AG10803 (cell line): ENCODE results near the gene GRM4.

Source experiments
- DNase-seq: peaks from one replicate; pipeline ENCODE4 v3.0.0; 2010; ENCODE audit warnings: low read depth
- H3K4me3 ChIP-seq: 2 replicates; pipeline ENCODE4 v1.5.1; 2011; ENCODE audit warnings: mild to moderate bottlenecking, low read length, control low read depth
- TF ChIP-seq, protein P1 (sequence below): conservative IDR thresholded peaks from 2 replicates; pipeline ENCODE4 v1.5.1; 2011; ENCODE audit warnings: mild to moderate bottlenecking, low read length, control low read depth, inconsistent platforms

The GRM4 gene

DNA sequence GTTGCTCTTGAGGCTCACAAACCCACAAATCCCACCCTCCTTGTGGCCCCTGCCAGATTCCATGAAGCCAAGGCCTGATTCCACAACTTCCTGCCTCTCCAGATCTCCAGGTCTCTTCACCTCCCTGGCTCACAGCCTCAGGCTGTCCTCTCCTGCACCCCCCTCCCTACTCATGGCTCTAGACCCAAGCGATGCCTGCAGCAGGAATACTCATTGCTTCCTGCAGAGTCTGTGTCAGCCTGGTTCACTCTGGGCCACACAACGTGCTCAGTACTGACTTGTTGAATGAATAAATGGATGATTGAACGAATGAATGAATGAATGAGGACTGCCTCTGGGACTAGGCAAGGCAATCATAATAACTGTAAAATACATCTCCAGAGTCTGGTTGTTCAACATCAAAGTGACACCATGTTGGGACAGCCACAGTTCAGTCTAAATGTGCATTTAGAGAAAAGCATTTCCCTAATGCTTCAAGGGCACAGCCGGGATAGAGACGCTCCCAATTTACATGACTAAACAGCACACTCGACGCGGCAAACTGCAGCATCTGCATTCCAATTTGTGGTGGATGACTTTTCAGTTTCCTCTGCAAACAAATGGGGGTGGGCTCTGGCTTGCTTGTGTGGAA, 139.9 kb downstream of the GRM4 start:
- no peak overlapping the region for H3K4me3 ChIP-seq
- TF ChIP-seq, protein P1, sequence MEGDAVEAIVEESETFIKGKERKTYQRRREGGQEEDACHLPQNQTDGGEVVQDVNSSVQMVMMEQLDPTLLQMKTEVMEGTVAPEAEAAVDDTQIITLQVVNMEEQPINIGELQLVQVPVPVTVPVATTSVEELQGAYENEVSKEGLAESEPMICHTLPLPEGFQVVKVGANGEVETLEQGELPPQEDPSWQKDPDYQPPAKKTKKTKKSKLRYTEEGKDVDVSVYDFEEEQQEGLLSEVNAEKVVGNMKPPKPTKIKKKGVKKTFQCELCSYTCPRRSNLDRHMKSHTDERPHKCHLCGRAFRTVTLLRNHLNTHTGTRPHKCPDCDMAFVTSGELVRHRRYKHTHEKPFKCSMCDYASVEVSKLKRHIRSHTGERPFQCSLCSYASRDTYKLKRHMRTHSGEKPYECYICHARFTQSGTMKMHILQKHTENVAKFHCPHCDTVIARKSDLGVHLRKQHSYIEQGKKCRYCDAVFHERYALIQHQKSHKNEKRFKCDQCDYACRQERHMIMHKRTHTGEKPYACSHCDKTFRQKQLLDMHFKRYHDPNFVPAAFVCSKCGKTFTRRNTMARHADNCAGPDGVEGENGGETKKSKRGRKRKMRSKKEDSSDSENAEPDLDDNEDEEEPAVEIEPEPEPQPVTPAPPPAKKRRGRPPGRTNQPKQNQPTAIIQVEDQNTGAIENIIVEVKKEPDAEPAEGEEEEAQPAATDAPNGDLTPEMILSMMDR = no peak
- no peak for DNase-seq

DNA sequence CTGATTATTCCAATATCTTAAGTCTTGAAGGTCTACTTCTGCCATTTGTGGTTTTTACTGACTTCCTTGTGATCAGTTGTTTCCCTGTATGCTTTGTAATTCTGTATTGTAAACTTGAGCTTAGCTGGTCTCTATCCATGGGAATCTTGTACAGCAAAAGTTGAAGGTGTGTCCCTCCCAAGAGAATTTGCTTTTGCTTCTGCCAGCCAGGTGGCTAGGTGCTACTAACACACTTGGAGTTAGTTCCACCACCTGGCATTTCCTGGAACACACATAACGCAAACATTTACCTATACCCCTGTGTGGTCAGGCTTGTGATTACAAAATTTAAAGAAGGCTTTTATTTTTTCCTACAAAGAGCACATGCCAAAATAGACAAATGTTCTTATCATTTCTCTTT, 141.2 kb downstream of the GRM4 start:
- DNase-seq = no peak
- no peak overlapping the region for H3K4me3 ChIP-seq
- TF ChIP-seq, protein P1 = no peak

DNA sequence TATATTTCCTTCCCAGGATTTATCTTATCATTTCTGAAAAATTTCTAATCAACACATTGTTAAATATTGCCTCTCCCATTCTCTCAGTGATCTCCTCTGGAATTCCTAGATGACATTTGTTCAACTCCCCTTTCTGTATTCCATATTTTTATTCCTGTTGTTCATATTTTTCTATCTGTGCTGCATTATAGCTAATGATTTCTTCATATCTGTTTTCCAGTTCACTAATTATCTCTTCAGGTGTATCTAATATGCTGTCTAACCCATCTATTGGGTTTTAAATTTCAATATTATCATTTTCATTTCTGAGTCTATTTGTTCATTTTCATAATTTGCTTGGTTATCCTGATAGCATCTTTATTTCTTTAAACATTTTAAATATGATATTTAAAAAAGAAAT, 141.9 kb downstream of the GRM4 start:
- TF ChIP-seq, protein P1 = no peak
- H3K4me3 ChIP-seq = no peak overlapping the region
- no peak for DNase-seq

DNA sequence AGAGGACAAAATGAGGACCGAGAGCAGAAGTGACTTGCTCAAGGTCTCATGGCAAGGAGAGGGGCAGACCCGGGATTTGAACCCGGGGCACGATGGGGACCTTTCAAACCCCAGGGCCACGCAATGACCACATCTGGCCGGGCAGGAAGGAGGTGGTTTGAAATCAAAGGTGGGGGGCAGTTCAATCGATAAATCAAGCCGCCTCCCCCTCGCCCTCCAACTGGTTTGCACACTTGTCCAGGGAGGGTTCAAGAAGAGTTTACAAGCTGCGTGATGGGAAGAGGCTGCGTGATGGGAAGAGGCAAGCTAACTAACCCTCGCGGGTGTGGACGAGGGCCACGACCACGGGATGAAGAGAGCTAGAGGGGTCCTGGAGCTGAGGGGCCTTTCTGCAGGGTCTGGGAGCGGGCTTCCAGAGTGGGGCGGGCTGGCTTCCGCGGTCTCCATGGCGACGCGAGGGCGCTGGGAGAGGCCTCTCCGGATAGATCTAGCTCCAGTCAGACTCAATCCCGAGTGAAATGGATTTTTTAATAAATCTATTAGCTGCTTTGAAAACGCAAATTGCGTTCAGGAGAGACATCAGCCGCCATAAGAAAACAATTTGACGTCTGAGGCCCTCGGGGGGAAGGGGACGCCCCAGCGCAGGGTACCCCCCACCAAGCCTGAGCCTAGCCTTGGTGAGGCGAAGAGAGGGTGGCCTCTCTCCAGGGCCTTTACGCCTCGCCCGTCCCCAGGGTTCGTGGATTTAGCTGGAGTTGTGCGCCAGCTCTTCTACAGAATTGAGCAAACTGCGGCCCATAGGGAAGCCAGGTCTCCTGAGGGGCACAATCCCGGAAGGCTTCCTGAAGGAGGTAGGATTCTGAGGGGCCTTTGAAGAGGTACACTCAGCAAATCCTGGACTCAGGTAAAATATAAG, 143.9 kb downstream of the GRM4 start:
- TF ChIP-seq, protein P1 = no peak

DNA sequence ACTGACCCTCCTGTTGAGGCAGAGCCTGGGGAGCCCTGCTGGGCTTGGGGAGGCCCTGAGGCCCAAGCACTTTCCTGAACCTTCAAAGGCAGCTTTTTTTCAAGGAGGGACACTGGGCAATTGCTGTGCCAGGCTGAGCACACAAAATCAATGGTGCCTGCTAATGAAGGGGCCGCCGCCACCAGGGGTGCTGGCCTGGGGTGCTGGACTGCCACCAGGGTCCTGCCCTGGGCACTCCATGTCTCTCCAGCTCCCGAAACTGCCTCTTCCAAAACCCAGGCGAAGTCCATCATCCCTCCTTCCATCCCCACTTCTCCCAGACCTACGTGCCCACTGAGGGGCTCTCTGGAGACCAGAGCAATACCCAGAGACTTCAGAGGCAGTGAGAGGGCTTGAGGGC, 145.6 kb downstream of the GRM4 start:
- TF ChIP-seq, protein P1 = no peak
- H3K4me3 ChIP-seq = no peak overlapping the region
- DNase-seq = no peak

More for the DNA sequence above, 143.9 kb downstream of the GRM4 start:
- DNase-seq = no peak
- H3K4me3 ChIP-seq = no peak overlapping the region

DNA sequence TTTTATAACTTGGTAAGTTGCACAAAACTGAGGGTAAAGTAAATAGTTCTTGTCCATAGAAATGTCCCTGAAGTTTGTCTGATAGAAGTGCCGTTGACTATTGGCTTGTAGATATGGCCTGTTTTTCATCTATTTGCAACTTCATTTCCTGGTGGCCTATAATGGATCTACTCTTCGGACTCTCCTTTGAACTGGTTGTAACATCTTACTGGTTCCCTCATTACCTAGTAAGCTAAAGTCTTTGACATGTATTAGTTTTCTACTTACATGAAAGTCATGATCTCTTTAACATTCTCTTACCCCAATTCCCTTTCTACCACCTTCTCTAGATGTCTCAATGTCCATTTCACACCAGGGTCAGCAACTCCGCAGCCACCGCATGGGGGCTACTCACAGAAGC, 146.3 kb downstream of the GRM4 start:
- DNase-seq = no peak
- TF ChIP-seq, protein P1 = no peak
- H3K4me3 ChIP-seq = no peak overlapping the region

DNA sequence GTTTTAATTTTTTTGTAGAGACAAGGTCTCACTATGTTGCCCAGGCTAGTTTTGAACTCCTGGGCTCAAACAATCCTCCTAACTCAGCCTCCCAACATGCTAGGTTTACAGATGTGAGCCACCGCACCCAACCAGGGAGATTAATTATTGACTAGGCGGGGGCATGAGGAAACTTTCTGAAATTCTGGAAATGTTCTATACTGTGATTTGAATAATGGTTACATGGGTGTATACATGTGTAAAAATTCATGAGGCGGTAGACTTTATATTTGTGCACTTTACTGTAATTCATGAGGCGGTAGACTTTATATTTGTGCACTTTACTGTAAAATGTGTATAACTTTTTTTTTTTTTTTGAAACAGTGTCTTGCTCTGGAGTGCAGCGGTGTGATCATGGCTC, 147.2 kb downstream of the GRM4 start:
- no peak overlapping the region for H3K4me3 ChIP-seq
- TF ChIP-seq, protein P1 = no peak
- no peak for DNase-seq
